ENCODE data around the gene LSM10.

The LSM10 gene

GRCh38 chr1:36397378-36398230 is at the start of gene LSM10:
Gene LSM10, minus strand, starts transcription at chr1:36397908. Its CDS starts 3,779 bp downstream, at chr1:36394129.
- DNase-seq = peak; percentile 84 to 90

GRCh38 chr1:36447450-36447849 is 49.7 kb upstream of the LSM10 start:
- no peak for DNase-seq

GRCh38 chr1:36446746-36447145 is 49.0 kb upstream of the LSM10 start:
- no peak for DNase-seq

- DNase-seq = no peak
These were observed 48.6 kb upstream of the LSM10 start for GRCh38 chr1:36446271-36446670.

GRCh38 chr1:36443297-36443696 is 45.6 kb upstream of the LSM10 start:
- no peak for DNase-seq

GRCh38 chr1:36442337-36442736 is 44.6 kb upstream of the LSM10 start:
- DNase-seq = no peak

- no peak for DNase-seq
These were observed 42.9 kb upstream of the LSM10 start for GRCh38 chr1:36440646-36441045.

- DNase-seq = no peak
These were observed 42.3 kb upstream of the LSM10 start for GRCh38 chr1:36440044-36440443.

- no peak for DNase-seq
These were observed 41.0 kb upstream of the LSM10 start for GRCh38 chr1:36438715-36439114.

GRCh38 chr1:36436821-36437220 is 39.1 kb upstream of the LSM10 start:
- DNase-seq = no peak

GRCh38 chr1:36433102-36433501 is 35.4 kb upstream of the LSM10 start:
- no peak for DNase-seq

GRCh38 chr1:36432616-36433015 is 34.9 kb upstream of the LSM10 start:
- no peak for DNase-seq

GRCh38 chr1:36425791-36426190 is 28.1 kb upstream of the LSM10 start:
- DNase-seq = no peak

GRCh38 chr1:36421649-36422048 is 23.9 kb upstream of the LSM10 start:
- no peak for DNase-seq

- DNase-seq = peak; percentile 82 to 94
These were observed 23.2 kb upstream of the LSM10 start for GRCh38 chr1:36420836-36421317.

- no peak for DNase-seq
These were observed 22.7 kb upstream of the LSM10 start for GRCh38 chr1:36420409-36420808.

GRCh38 chr1:36419569-36419968 is 21.9 kb upstream of the LSM10 start:
- DNase-seq = no peak

GRCh38 chr1:36419140-36419539 is 21.4 kb upstream of the LSM10 start:
- DNase-seq = no peak

GRCh38 chr1:36417931-36418330 is 20.2 kb upstream of the LSM10 start:
- DNase-seq = no peak

- DNase-seq = no peak
These were observed 18.1 kb upstream of the LSM10 start for GRCh38 chr1:36415661-36416326.

GRCh38 chr1:36414384-36414783 is 16.7 kb upstream of the LSM10 start:
- no peak for DNase-seq

- DNase-seq = peak; percentile 27 to 31
These were observed 14.3 kb upstream of the LSM10 start for GRCh38 chr1:36411674-36412648.

GRCh38 chr1:36408479-36408878 is 10.8 kb upstream of the LSM10 start:
- no peak for DNase-seq
